GM10847 (cell line): ENCODE results near the gene GABRG1.

ENCODE experiments used
- POLR2A ChIP-seq: IDR thresholded peaks from 2 replicates; pipeline ENCODE4 v1.6.1; 2011; ENCODE audit not compliant: insufficient read length; ENCODE audit errors: extremely low read depth

The GABRG1 gene

DNA sequence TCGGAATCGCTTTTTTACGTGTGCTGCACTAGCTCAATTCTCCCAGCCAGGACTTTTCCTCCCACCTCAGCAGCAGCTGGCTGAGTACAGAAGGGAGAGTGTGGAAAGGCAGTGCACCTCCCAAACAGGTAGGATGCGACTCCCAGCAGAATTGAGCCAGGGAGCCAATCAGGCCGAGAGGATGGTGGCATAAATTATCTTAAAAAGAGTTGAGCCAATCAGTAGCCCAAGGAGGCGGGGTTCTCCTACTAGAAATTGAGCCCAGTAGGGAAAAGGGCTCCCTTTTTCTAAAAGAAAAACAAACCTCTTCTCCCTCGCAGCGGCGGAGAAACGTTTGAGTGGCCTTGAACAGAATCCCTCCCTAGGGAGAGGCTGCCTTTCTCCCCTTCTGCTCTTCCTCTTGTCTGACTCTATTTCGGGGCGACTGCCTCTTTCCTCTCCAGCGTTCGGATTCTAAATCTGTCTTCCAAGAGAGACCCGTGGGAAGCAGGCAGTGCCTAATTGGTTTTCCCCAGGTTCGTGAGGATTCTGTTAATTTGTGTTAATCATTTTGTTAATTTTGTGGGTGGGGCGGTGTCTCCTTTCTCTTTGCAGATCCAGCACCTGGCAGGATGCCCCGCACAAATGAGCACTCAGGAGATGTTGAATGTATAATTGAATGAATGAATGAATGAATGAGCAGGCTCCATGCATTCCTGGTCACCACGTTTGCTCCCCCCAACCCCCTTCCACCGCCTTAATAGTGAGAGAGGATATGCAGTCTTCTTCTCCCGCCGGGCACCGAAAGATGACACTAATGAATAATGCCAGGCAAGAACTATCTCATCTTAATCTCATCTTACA lies at the start of gene GABRG1:
Gene GABRG1, minus strand, starts transcription at position 142 of the 843 bp plus-strand sequence. Its CDS starts 141 bp downstream, at position 1.
- TF ChIP-seq POLR2A = no peak

DNA sequence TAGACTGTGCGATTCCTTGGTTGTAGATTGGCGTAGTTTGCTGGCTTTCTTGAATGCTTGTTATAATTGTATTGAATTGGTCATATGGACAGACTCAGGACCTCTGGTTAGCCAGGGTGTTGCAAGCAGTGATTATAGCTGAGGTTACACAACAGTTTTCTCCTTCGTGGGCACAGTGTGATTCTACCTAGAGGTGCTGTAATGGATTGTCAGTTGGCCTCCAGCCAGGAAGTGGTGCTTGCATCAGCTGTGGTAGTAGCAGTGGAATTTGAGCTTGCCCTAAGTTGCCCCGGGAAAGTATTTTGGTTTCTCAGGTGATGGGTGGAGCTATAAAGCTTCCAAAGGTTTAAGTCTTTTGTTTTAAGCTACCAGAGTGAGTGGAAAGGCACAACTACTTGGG lies 23.1 kb upstream of the GABRG1 start:
- TF ChIP-seq POLR2A = no peak

DNA sequence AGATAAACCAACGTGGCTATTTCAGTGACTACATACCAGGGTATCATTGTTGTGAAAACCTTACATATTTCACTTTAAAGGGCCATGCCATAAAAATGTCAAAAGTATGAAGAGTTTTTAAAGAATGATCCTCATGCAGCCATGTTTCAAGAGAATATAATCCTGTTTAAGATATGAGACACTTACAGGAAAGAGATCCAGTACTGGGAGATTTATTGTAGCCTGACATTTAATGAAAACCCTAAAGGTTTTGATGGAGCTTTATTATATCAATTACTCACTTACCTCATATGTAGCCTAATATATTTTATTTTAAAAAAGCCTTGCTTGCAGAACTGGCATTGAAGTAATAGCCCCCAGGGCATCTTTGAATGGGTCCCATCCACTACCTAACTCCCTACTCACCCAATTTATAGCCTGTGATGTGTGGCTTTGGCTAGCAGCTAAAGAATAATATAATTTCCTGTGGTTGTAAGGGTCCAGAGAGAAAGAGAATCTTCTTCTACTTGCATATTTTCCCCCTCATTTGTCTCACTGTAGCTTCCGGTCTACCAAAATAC lies 7.7 kb upstream of the GABRG1 start:
- no peak for TF ChIP-seq POLR2A

DNA sequence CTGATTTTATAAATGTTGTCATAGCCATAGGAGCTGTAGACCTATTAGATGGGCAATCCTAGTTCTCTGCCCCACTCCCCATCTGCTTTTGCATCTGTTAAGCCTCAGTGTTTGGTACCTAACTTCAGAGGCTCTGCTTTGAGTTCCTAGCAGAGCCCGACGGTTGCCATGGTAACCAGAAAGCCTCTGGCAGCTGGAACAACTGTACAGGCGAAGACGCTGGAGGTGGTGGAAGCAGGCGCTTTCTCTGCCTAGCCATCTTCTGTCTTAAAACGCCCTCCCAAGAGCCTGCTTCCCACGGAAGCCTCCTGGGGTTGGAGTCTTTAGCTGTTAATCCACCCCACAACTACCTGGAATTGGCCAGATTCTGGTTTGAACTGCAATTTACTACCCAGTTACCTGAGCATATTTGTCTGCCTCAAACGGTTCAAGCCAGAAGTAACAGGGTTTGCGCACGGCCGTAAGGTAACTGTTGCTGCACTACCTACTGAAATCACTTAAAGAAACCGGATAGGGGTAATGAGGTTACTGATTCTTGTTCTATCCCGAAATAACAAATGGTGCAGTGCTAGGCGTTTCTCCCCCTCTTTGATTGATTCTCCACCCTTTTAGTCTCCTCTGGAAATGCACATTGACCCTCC lies 1.0 kb upstream of the GABRG1 start:
- no peak for TF ChIP-seq POLR2A

DNA sequence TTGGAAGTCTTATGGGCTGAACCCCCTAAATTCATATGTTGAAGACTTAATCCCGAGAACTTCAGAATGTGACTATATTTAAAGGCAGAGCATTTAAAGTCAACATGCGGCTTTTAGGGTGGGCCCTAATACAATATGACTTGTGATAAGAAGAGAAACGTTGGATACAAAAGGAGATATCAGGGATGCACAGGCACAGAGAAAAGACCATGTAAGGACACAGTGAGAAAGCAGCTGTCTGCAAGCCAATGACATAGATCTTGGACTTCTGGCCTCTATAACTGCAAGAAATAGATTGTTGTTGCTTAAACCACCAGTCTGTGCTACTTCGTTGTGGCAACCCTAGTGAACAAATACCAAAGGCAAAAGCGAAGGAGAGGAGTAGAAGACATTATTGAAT lies 42.2 kb downstream of the GABRG1 start:
- TF ChIP-seq POLR2A = no peak

DNA sequence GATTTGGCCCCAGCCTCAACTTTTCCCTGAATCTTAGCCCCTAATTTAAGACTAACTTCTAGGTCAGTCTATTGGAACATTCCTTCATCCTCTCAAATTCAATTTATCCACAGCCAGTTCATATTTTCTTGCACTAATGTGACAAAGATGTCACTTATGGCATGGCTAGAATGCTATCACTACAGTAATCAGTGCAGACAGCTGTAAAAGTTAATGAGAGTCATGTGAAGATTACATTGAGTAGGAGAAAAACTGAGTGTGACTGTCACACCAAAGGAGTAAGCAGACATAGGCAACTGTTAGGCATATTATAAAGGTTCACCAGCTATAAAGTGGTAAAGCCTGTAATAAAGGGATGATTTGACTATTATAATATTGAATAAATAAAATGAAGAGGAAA lies 42.6 kb downstream of the GABRG1 start:
- TF ChIP-seq POLR2A = no peak

DNA sequence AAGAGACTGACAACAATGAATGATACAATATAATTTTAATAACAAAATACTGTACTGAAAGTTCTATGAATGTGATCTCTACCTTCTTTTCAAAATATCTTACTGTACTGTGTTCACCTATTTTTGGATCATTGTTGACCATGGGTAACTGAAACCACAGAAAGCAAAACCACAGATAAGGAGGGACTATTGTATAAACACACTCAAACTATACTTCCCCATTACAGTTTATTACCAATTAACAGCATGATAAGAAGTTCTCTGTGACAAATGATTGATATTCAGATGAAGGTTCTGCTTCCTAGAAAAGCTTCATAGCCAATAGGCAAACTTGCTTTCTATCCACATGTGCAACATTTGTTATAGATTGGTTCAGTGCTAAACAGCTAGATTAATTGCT lies 50.1 kb downstream of the GABRG1 start:
- TF ChIP-seq POLR2A = no peak

DNA sequence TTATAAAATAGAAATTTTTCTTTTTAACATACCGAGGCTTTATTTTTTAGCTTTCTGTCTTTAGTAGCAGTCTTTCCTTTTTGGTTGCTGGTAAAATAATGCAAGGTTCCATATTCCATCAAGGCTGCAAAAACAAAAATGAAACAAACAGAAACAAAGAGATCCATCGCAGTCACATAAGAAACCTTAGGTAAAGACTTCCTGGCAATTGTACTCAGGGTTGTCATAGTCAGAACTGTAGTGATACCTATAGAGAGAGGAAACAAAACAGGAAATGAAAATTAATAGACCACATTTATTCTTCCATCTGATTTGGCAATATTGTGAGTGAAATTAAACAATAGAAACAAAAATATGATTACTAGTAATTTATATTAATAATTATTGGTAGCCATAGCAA lies 72.5 kb downstream of the GABRG1 start:
- TF ChIP-seq POLR2A = no peak

DNA sequence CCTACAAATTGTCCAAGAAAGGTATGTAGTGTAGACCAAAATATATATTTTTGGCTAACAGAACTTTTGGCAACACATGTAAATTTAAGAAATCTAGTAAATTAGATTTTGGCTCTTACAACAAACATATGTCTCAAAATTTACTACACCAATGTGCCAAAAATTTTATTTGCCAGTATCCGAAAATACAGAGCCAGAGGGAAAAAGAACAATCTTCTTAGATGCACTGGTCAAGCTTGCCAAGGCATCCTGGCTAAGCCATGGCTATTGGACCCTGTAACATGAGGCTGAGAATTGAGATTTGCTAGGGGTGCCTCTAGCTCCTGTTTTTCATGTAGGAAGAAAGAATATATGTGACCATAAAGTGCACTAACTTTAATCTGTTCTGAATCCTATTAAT lies 91.8 kb downstream of the GABRG1 start:
- no peak for TF ChIP-seq POLR2A

DNA sequence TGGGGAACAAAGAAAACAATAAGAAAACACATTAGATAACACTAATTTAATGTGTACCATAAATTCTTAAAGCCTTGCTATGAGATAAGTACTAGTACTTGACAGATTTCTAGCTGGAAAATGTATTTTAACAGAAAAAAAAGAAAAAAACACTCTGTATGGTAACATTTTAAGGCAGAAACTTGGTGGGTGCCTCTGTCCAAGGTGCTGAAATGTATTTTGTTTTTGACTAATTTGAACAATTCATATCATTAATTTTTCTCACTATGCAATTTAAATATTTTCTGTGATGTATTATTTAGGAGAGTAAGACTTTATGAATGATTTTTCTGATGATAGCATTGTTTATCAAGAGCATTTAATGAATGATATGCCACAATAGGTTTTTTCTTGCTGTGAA lies 107.5 kb downstream of the GABRG1 start:
- TF ChIP-seq POLR2A = no peak

DNA sequence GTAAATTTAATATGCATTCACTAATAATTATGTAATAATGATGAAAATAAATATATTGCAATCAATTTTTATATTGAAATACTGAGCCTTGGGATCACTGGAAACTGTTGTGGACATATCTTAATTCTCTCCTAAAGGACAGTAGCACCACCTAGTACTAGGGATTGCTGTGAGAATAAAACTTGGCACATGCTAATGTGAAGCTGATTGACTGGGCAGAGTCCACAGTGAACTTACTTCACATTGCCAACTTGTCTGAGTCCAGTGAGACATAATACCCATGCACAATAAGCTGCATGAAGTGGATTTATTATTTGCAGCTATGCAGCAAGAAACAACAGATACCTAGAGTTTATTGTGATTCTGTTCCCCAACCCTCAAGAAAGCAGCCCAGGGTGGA lies 131.1 kb downstream of the GABRG1 start:
- no peak for TF ChIP-seq POLR2A

DNA sequence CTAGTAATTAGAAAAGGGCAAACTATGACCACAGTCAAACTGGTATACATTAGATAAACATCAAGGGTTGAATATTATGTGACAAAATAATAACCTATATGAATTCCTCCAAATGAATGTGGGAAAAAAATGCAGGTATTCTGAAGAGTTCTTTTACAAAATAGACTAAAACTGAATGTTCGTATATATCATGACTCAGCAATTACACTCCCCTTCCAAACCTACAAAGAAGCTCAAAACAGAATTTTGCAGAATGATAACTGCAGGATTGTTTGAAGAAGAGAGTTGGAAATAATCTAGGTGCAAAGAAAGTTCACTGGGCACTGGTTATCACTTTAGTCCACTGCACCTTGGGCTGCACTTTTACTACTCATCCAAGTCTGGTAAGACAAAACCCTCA lies 134.1 kb downstream of the GABRG1 start:
- TF ChIP-seq POLR2A = no peak

DNA sequence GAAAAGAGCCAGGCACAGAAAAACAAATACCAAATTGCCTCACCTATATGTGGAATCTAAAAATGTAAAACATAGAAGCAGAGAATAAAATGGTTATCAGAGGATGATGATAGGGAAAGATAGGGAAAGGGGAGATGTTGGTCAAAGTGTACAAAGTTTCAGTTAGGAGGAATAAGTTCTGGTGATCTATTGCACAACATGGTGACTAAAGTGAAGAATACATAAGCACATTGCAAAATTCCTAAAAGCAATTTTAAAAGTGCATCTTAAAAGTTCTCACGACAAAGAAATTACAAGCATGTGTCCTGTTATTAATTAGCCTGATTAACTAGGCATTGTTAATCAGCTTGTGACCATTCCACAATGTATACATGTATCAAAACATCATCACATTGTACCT lies 136.0 kb downstream of the GABRG1 start:
- TF ChIP-seq POLR2A = no peak
